PC-9 (cell line): ENCODE results near the gene ZNF385B. TPM values are rescaled to one million over a fixed set of nuclear protein-coding genes. Genes with fewer than 3 reads are reported as not detected.

Experiments
- BruUV-seq: library from RNA; stranded (reverse); fragments of 400-500 nt; replicated peaks from 2 replicates; lab custom pipeline; 2021; lab: Mats Ljungman, UMichigan
- CTCF ChIA-PET: fragments of 300-600 bp; sonication (Branson Sonifier 250); formaldehyde crosslinking; loops from one replicate; lab custom pipeline; 2022; ENCODE audit warnings: antibody characterized with exemption; lab: Charles Lee
- POLR2A ChIA-PET: fragments of 300-600 bp; sonication (Branson Sonifier 250); formaldehyde crosslinking; loops from one replicate; lab custom pipeline; 2022; ENCODE audit warnings: antibody characterized with exemption; ENCODE audit not compliant: unreplicated experiment; lab: Charles Lee
- DNase-seq, 2 experiments: peaks; one replicate each; pipeline versions ENCODE4 v3.0.0 to v3.0.0-alpha.2; 2015 to 2022; ENCODE audit warnings: mixed read lengths in 1 of 2
- H2AFZ ChIP-seq: fragments of 200-600 bp; sonication (generic); 2 replicates; pipeline ENCODE4 v1.8.1; 2017; ENCODE audit warnings: antibody characterized with exemption
- H3F3A ChIP-seq: fragments of 200-600 bp; sonication (generic); 2 replicates; pipeline ENCODE4 v1.8.1; 2017; ENCODE audit warnings: antibody characterized with exemption, mild to moderate bottlenecking, low read depth; ENCODE audit not compliant: insufficient read depth
- H3K27ac ChIP-seq: fragments of 200-600 bp; sonication (generic); 2 replicates; pipeline ENCODE4 v1.6.1; 2016; ENCODE audit warnings: mixed run types
- H3K27me3 ChIP-seq: fragments of 200-600 bp; sonication (generic); 2 replicates; pipeline ENCODE4 v1.6.1; 2016; ENCODE audit warnings: low read depth, mixed run types; ENCODE audit not compliant: insufficient read depth
- H3K36me3 ChIP-seq: fragments of 200-600 bp; sonication (generic); 2 replicates; pipeline ENCODE4 v1.6.1; 2016; ENCODE audit warnings: low read depth, mixed run types
- H3K4me1 ChIP-seq: fragments of 200-600 bp; sonication (generic); replicated peaks from 2 replicates; pipeline ENCODE4 v1.6.1; 2016; ENCODE audit warnings: mixed run types; ENCODE audit not compliant: insufficient read depth
- H3K4me2 ChIP-seq: fragments of 200-600 bp; sonication (generic); 2 replicates; pipeline ENCODE4 v1.6.1; 2017; ENCODE audit warnings: mixed run types
- H3K4me3 ChIP-seq: fragments of 200-600 bp; sonication (generic); 2 replicates; pipeline ENCODE4 v1.6.1; 2016; ENCODE audit warnings: mixed run types
- H3K79me2 ChIP-seq: fragments of 200-600 bp; sonication (generic); 2 replicates; pipeline ENCODE4 v1.6.1; 2017; ENCODE audit warnings: low read depth, mixed run types
- H3K9me2 ChIP-seq: fragments of 200-600 bp; sonication (generic); 2 replicates; pipeline ENCODE4 v1.8.1; 2017; ENCODE audit warnings: mild to moderate bottlenecking; ENCODE audit not compliant: insufficient read depth
- H3K9me3 ChIP-seq: fragments of 200-600 bp; sonication (generic); 2 replicates; pipeline ENCODE4 v1.8.1; 2016; ENCODE audit warnings: low read depth; ENCODE audit not compliant: insufficient read depth
- H4K20me1 ChIP-seq: fragments of 200-600 bp; sonication (generic); 2 replicates; pipeline ENCODE4 v1.8.1; 2017; ENCODE audit not compliant: insufficient read depth
- EZH2 ChIP-seq: fragments of 200-600 bp; sonication (generic); IDR thresholded peaks from 2 replicates; pipeline ENCODE4 v1.8.0; 2017; ENCODE audit warnings: antibody characterized with exemption, low read depth
- intact Hi-C: fragments of 100-400 bp; cut with micrococcal nuclease; formaldehyde crosslinking; loops from one replicate; pipeline ENCODE4 v1.10.0; 2022; ENCODE audit not compliant: unreplicated experiment
- total RNA-seq: library from RNA; stranded (reverse); gene quantifications from 2 replicates; pipeline ENCODE4 v1.2.3, GENCODE V29; 2021
- TF ChIP-seq, protein P1 (sequence below): fragments of 200-600 bp; sonication (generic); conservative IDR thresholded peaks from 2 replicates; pipeline ENCODE4 v1.6.1; 2017; ENCODE audit warnings: mixed run types, antibody characterized with exemption, mild to moderate bottlenecking, moderate library complexity

The ZNF385B gene
- total RNA-seq, 1 experiment from 2014 or later: 4.1 TPM

DNA sequence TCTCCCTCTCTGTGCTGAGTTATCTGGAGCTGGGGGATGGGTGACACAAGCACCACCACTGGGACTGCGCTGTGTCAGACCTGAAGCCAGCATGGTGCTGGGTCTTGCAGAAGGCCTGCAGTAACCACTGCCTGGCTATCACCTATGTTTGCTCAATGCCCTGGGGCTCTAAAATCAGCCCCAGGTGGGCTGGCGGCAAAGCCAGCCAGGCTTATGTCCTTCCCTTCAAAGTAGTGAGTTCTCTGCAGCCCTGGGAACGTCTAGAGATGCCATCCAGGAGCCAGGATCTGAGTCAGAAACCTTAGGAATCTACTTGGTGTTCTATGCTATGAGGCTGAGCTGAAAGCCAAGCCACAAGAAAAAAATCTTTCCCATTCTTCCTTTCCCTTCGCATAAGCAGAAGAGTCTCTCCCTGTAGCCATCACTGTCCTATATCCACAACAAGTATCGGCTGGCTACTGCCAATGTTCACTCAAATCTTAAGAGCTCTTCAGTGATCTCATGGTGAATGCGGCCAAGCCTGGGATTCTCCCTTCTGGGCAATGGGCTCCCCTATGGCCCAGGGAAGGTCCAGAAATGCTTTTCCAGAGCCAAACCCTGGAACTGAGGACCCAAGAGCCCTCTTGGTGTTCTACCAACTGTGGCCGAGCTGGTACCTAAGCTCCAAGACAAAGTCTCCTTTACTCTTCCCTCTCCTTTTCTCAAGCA, 248.7 kb downstream of the ZNF385B start:
- BruUV-seq: no TSS peak
- TF ChIP-seq, protein P1, sequence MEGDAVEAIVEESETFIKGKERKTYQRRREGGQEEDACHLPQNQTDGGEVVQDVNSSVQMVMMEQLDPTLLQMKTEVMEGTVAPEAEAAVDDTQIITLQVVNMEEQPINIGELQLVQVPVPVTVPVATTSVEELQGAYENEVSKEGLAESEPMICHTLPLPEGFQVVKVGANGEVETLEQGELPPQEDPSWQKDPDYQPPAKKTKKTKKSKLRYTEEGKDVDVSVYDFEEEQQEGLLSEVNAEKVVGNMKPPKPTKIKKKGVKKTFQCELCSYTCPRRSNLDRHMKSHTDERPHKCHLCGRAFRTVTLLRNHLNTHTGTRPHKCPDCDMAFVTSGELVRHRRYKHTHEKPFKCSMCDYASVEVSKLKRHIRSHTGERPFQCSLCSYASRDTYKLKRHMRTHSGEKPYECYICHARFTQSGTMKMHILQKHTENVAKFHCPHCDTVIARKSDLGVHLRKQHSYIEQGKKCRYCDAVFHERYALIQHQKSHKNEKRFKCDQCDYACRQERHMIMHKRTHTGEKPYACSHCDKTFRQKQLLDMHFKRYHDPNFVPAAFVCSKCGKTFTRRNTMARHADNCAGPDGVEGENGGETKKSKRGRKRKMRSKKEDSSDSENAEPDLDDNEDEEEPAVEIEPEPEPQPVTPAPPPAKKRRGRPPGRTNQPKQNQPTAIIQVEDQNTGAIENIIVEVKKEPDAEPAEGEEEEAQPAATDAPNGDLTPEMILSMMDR: no peak
- no peak for TF ChIP-seq EZH2
- no peak overlapping the region for H3K4me2 ChIP-seq
- H2AFZ ChIP-seq: no peak overlapping the region
- no peak for DNase-seq
- no peak overlapping the region for H3K27ac ChIP-seq
- no peaks in the 10 kb centered on the region for H3K36me3 ChIP-seq
- H3K79me2 ChIP-seq: no peaks in the 10 kb centered on the region
- no peaks in the 10 kb centered on the region for H3F3A ChIP-seq
- ChIA-PET CTCF (interaction anchor here (0.6 to 0.7 kb wide), 2 partner anchors 170 to 217 kb away, joined by 3 read pairs; no protein-coding TSS in a partner anchor), POLR2A (interaction anchor here (0.5 to 0.7 kb wide), 7 partner anchors 10 to 204 kb away, joined by 3 to 6 read pairs (median 5); no protein-coding TSS in a partner anchor)
- no peaks in the 10 kb centered on the region for H3K9me3 ChIP-seq
- intact Hi-C loops: loop anchor here (5.0 kb wide), 1 partner anchor 155 kb away; no protein-coding TSS in a partner anchor
- 0 out of 2 replicates have a peak, but pooled peaks cover 3% of the 10 kb centered on the region for H3K9me2 ChIP-seq
- no peaks in the 10 kb centered on the region for H3K27me3 ChIP-seq
- no peaks in the 10 kb centered on the region for H4K20me1 ChIP-seq
- H3K4me1 ChIP-seq: no peaks in the 10 kb centered on the region
- no peak overlapping the region for H3K4me3 ChIP-seq

DNA sequence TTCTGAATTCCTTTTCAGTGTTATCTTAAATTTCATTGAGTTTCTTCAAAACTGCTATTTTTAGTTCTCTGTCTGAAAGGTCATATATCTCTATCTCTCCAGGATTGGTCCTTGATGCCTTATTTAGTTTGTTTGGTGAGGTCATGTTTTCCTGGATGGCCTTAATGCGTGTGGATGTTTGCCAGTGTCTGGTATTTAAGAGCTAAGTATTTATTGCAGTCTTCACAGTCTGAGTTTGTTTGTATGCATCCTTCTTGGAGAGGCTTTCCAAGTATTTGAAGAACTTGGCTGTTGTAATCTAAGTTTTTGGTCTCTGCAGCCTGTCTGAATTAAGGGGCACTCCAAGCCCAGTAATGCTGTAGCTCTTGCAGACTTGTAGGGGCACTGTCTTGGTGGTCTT, 249.3 kb downstream of the ZNF385B start:
- no peaks in the 10 kb centered on the region for H3K4me1 ChIP-seq
- no peaks in the 10 kb centered on the region for H3K27me3 ChIP-seq
- H2AFZ ChIP-seq: no peak overlapping the region
- ChIA-PET CTCF (interaction anchor here (0.7 kb wide), 1 partner anchor 216 kb away, joined by 3 read pairs; no protein-coding TSS in a partner anchor), POLR2A (interaction anchor here (0.6 to 0.7 kb wide), 3 partner anchors 9 to 205 kb away, joined by 4 to 6 read pairs (median 4); no protein-coding TSS in a partner anchor)
- no peak overlapping the region for H3K4me2 ChIP-seq
- TF ChIP-seq, protein P1: no peak
- no peaks in the 10 kb centered on the region for H3F3A ChIP-seq
- DNase-seq: no peak
- H3K27ac ChIP-seq: no peak overlapping the region
- H3K36me3 ChIP-seq: no peaks in the 10 kb centered on the region
- intact Hi-C loops: loop anchor here (5.0 kb wide), 1 partner anchor 155 kb away; no protein-coding TSS in a partner anchor
- 0 out of 2 replicates have a peak, but pooled peaks cover 3% of the 10 kb centered on the region for H3K9me2 ChIP-seq
- no peaks in the 10 kb centered on the region for H3K79me2 ChIP-seq
- H3K4me3 ChIP-seq: no peak overlapping the region
- no TSS peak for BruUV-seq
- H3K9me3 ChIP-seq: no peaks in the 10 kb centered on the region
- H4K20me1 ChIP-seq: no peaks in the 10 kb centered on the region

DNA sequence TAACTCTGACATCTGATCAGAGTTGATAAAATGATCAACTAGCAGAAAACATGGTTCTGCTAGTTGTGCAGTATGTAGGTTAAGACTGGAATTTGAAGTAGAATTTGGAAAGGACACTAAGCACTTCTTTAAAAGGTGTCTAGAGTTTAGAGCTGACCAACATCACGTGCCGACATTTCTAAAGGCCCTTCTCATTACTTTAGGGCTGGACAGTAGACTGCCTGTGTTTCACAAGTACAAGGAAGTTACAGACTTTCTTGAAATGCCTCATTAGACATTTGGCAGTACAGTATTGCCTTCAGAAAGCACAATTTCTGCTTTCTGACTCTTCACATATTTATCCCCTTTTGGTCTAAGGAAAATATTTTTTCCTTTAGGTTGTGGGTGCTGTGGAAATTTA, 255.3 kb downstream of the ZNF385B start:
- ChIA-PET CTCF (no interaction called here), POLR2A (no interaction called here)
- no peak overlapping the region for H3K4me3 ChIP-seq
- H3K4me1 ChIP-seq: no peaks in the 10 kb centered on the region
- no TSS peak for BruUV-seq
- H3F3A ChIP-seq: no peaks in the 10 kb centered on the region
- DNase-seq: no peak
- TF ChIP-seq, protein P1: no peak
- TF ChIP-seq EZH2: no peak
- H3K27ac ChIP-seq: no peak overlapping the region
- no peaks in the 10 kb centered on the region for H3K36me3 ChIP-seq
- H3K9me2 ChIP-seq: 0 out of 2 replicates have a peak, but pooled peaks cover 3% of the 10 kb centered on the region
- H2AFZ ChIP-seq: no peak overlapping the region
- no peaks in the 10 kb centered on the region for H4K20me1 ChIP-seq
- no peaks in the 10 kb centered on the region for H3K79me2 ChIP-seq
- no peak overlapping the region for H3K4me2 ChIP-seq
- intact Hi-C loops: no loop called here
- H3K27me3 ChIP-seq: no peaks in the 10 kb centered on the region
- H3K9me3 ChIP-seq: no peaks in the 10 kb centered on the region
